C4-2B (cell line): ENCODE measurements around the gene EPHA4.

Experiments
- H3K27ac ChIP-seq: fragments of 450-650 bp; 2 replicates; pipeline ENCODE4 v1.5.1; 2017
- CTCF ChIP-seq: fragments of 450-650 bp; conservative IDR thresholded peaks from 2 replicates; pipeline ENCODE4 v1.5.1; 2017; ENCODE audit warnings: mild to moderate bottlenecking
- ZFX ChIP-seq: fragments of 450-650 bp; IDR thresholded peaks from 2 replicates; pipeline ENCODE4 v1.6.1; 2017

EPHA4 gene

DNA sequence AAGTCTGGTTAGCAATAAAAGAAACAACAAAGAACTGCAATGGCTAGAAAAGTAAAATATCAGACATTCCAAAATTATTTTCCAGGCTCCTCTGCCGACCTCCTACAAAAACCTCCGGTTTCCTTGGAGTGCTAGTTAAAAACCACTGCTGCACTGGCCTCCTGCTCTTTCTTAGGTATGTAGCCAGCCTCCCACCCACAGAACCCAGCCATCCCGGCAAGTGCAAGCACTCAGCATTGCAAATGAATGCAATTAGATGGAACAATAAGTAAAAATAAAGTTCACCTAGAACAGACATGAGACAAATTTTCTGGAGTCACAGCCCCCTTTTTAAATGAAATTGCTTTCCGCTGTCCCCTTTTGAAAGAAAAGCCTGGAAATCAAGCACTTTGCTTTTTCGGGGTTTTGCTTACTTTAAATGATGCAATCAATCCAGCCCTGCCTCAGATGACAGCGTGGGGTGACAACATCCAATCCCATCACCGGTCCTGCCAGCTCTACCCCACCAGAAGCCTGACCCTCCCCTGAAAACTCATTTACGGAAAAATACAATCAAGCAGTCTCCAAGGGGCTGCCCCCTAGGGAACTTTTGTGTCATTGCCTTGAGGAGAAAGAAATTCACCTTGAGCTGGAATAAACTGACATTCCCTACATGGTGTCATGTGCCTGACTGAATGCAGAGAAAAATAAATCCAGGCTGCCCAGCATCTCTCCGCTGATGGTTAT, 199.8 kb downstream of the EPHA4 start:
- TF ChIP-seq ZFX = no peak
- peak; percentile 11; the same call in 1 of the 2 replicates for TF ChIP-seq CTCF
- H3K27ac ChIP-seq = no peak overlapping the region

- no peak for TF ChIP-seq ZFX
- TF ChIP-seq CTCF = no peak
Observed at GRCh38 chr2:221371347-221371746, 200.8 kb downstream of the EPHA4 start.

DNA sequence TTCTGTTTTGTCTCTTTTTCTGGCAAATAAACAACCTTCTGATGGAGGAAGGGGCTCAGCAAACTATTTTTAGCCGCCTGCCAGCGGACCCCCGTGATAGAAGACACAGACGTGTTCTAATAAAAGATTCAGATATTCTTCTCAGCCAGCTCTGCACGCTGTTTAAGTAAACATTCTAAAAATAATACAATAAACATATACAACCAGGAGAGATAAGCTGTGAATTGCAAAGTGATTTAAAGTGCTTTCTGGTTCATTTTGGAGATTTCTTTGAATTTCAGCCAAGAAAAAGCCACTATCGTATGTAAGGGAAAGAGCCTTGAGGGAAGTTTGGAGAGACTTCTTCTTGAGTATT, 201.3 kb downstream of the EPHA4 start:
- H3K27ac ChIP-seq = no peak overlapping the region

More at GRCh38 chr2:221371347-221371746, 200.8 kb downstream of the EPHA4 start:
- H3K27ac ChIP-seq = no peak overlapping the region

DNA sequence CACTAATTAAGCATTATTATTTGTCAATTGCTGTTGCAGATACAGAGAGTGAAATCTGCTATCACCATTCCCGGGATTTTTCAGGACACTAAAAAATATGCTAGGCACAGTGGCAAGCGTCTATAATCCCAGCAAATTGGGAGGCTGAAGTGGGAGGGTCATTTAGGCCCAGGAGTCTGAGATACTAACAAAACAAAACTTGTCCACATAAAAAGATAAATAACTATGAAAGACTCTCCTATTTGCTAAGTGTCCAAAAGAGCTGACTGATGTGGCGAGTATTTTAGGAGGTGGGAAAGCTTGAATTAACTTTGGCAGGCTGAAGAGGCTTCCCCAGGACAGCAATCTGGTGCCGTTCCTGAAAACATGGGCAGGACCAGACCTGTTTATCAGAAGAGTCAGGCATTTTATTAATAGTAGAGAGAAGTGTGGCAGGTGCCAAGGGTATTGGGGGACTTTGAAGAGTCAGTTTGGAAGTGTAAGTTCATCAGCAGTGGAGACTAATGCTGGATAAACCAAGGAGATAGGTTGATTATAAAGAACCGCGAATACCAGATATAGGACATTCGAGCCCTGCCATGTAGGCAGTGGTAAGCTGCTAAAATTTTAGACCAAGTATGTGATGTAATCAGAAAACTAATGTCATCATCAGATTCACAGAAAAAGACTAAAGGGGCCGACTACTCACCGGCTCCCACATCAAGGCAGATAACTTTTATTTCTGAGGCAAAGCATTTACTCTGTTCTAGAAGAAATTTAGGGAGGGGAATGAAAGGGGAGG, 201.8 kb downstream of the EPHA4 start:
- no peak for TF ChIP-seq ZFX
- no peak for TF ChIP-seq CTCF
- no peak overlapping the region for H3K27ac ChIP-seq

More for the DNA sequence above, 201.3 kb downstream of the EPHA4 start:
- no peak for TF ChIP-seq CTCF
- no peak for TF ChIP-seq ZFX
